Gastroesophageal sphincter (tissue), 3 donors: ENCODE measurements around the gene KRTAP19-8.

Experiments
- EP300 ChIP-seq: sonication (generic); formaldehyde crosslinking; IDR thresholded peaks from one replicate; pipeline ENCODE4 v1.6.1; 2017; ENCODE audit warnings: antibody characterized with exemption, mild to moderate bottlenecking
- POLR2A ChIP-seq, 2 donors: fragments of 450-650 bp; IDR thresholded peaks; one replicate each; pipeline ENCODE4 v1.6.1; 2017; ENCODE audit warnings: antibody characterized with exemption in 2 of 2, mild to moderate bottlenecking in 2 of 2, moderate library complexity in 1 of 2
- POLR2AphosphoS5 ChIP-seq: sonication (generic); formaldehyde crosslinking; IDR thresholded peaks from one replicate; pipeline ENCODE4 v1.6.1; 2017; ENCODE audit warnings: antibody characterized with exemption
- TF ChIP-seq, protein P1 (sequence below), 4 experiments: fragments of 200-600 bp in 2 of 4; fragments of 450-650 bp in 2 of 4; sonication (generic) in 1 of 4; IDR thresholded peaks; one replicate each; pipeline ENCODE4 v1.5.1; 2017 to 2019; ENCODE audit warnings: antibody characterized with exemption in 4 of 4, mild to moderate bottlenecking in 2 of 4, moderate library complexity in 2 of 4

DNA sequence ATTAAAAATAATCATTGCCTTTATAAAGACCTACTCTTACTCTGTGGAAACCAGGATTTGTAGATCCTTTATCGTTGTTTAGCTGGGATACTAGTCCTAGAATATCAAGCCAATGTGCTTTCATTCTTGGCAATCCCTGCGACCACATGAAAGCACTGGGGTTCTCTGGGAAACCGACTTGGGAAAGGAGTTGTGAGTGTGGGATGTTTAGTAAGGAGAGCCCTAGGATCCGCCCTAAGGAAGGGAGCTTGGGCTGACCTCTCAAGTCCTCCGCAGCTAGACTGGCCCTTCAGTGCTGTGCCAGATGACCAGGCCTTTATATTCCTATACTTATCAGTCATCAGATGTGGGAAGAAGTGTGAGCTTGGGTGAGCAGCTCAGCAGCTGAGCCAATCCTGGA is 5.2 kb upstream of the KRTAP19-8 start:
- TF ChIP-seq, protein P1, sequence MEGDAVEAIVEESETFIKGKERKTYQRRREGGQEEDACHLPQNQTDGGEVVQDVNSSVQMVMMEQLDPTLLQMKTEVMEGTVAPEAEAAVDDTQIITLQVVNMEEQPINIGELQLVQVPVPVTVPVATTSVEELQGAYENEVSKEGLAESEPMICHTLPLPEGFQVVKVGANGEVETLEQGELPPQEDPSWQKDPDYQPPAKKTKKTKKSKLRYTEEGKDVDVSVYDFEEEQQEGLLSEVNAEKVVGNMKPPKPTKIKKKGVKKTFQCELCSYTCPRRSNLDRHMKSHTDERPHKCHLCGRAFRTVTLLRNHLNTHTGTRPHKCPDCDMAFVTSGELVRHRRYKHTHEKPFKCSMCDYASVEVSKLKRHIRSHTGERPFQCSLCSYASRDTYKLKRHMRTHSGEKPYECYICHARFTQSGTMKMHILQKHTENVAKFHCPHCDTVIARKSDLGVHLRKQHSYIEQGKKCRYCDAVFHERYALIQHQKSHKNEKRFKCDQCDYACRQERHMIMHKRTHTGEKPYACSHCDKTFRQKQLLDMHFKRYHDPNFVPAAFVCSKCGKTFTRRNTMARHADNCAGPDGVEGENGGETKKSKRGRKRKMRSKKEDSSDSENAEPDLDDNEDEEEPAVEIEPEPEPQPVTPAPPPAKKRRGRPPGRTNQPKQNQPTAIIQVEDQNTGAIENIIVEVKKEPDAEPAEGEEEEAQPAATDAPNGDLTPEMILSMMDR (IDR thresholded peaks at IDR 0.05), result no peak
- no peak for TF ChIP-seq POLR2A (IDR thresholded peaks at IDR 0.05)
- no peak for TF ChIP-seq EP300
- no peak for TF ChIP-seq POLR2AphosphoS5
